Adrenal gland (tissue), 12 donors: ENCODE results near the gene TRIM8. TPM values are rescaled to one million over a fixed set of nuclear protein-coding genes. Genes with fewer than 3 reads are reported as not detected.
A peak's percentile ranks its signal among the peaks of the same experiment; 100 is the strongest.

Experiments used
- DNase-seq, 7 donors: peaks; one replicate each; pipeline ENCODE4 v3.0.0-alpha.2; 2019 to 2020
- H3K27ac ChIP-seq, 5 donors: fragments of 200-600 bp; sonication (generic) in 4 of 5; 1 replicate in 3 of 5; 2 replicates in 2 of 5; pipeline versions ENCODE4 v1.5.1 to v1.8.0; 2016 to 2020; ENCODE audit warnings: mild to moderate bottlenecking in 1 of 5
- H3K27me3 ChIP-seq: fragments of 200-600 bp; 2 replicates; pipeline ENCODE4 v1.8.0; 2021
- H3K36me3 ChIP-seq, 2 donors: fragments of 200-600 bp; replicated peaks in 1 of 2; 1 replicate in 1 of 2; 2 replicates in 1 of 2; pipeline versions ENCODE4 v1.5.1 to v1.8.0; 2018 to 2022
- H3K4me1 ChIP-seq, 2 donors: fragments of 200-600 bp; replicated peaks in 1 of 2; 1 replicate in 1 of 2; 2 replicates in 1 of 2; pipeline versions ENCODE4 v1.5.1 to v1.8.0; 2018 to 2021
- H3K4me3 ChIP-seq, 4 donors: fragments of 200-600 bp; sonication (generic) in 3 of 4; one replicate each; pipeline ENCODE4 v1.5.1; 2016 to 2018
- H3K9me3 ChIP-seq, 3 donors: fragments of 200-600 bp; sonication (generic) in 1 of 3; replicated peaks in 1 of 3; 1 replicate in 2 of 3; 2 replicates in 1 of 3; pipeline versions ENCODE4 v1.5.1 to v1.8.0; 2016 to 2021
- POLR2A ChIP-seq, 2 donors: fragments of 450-650 bp; IDR thresholded peaks; one replicate each; pipeline ENCODE4 v1.6.1; 2017; ENCODE audit warnings: antibody characterized with exemption in 2 of 2, mild to moderate bottlenecking in 2 of 2, moderate library complexity in 1 of 2
- WGBS, 4 donors: extraction: QIAGEN DNeasy Blood & Tissue Kit in 2 of 4; methylation state at CpG; one replicate each; pipeline versions ENCODE4 v1.1.5 to v1.1.7; 2013 to 2017; 5-methylcytosine and 5-hydroxymethylcytosine counted together
- intact Hi-C, 2 donors: fragments of 100-400 bp; cut with DNase I; formaldehyde crosslinking; loops; one replicate each; pipeline versions ENCODE4 v1.14.1 to v1.15.0; 2022 to 2023
- polyA plus RNA-seq, 3 donors: library from polyadenylated mRNA; stranded (reverse); fragments of 200-250 nt in 2 of 3; fragments of 350-450 nt in 1 of 3; fragmentation: Illumina TruSeq in 1 of 3; extraction: RNeasy Lipid Tissue Mini Kit (QIAGEN cat#74804) in 1 of 3; gene quantifications; one replicate each; pipeline ENCODE4 v1.2.3, GENCODE V29; 2013 to 2014
- total RNA-seq, 9 donors: library from RNA; depleted of rRNA in 4 of 9; stranded (reverse); fragments of >200 nt in 4 of 9; fragments of 120-200 nt in 1 of 9; fragmentation: NEBNext Ultra II Directional in 1 of 9; extraction: Animal tissue kit (Norgen Biotek cat#: 25700) in 1 of 9; gene quantifications; one replicate each; pipeline versions ENCODE4 v1.1.0 to v1.2.4, GENCODE V29; 2013 to 2023
- TF ChIP-seq, protein P1 (sequence below), 6 experiments: fragments of 450-650 bp in 4 of 6; fragments of 200-600 bp in 2 of 6; sonication (generic) in 1 of 6; IDR thresholded peaks; 1 replicate in 5 of 6; 2 replicates in 1 of 6; pipeline versions ENCODE4 v1.5.1 to v1.8.0; 2016 to 2021; ENCODE audit warnings: antibody characterized with exemption in 6 of 6, mild to moderate bottlenecking in 2 of 6, moderate library complexity in 1 of 6
- donor health status: healthy with polysubstance abuse.
- donor health status: Bipolar disorder and iron deficiency.
- donor health status: DM: yes; HTN: yes; CAD: no.
- donor health status: DM: no; HTN: no; CAD: no.
- donor health status: DM: no; HTN: no; CAD: no.
- donor health status: DM: yes; HTN: yes; CAD: no.

Gene TRIM8
- total and polyA plus RNA-seq, 12 donors: 21.6 to 175 (median 116) TPM

DNA sequence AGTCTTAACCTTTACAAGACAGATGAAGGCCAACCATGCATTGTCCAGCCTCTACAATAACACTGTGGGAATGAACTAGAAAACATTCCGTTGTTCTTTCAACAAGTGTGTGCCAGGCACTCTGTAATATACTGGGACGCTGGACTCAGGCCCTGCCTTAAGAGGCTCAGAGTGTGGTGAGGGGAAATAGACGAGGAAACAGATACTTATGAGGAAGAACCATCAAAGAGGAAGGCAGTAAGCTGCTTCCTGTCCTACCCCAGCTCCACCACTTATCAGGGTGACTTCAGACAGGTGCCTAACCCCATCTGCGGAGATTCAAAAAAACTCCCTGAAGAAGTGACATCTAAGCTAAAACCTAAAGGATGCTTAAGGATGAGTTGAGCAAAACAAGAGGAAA lies 8.9 kb upstream of the TRIM8 start:
- 45 to 53% (median 50%) methylated on average over 4 of the region's 4 CpGs for WGBS, 4 donors
- Histone ChIP-seq H3K4me1 (peaks cover 18 to 30% of the 10 kb centered on the region in 2 donors), H3K9me3 (no peaks in the 10 kb centered on the region), H3K27ac (peak overlapping the region in 1 of 5 donors; percentile 88), H3K27me3 (no peaks in the 10 kb centered on the region), H3K36me3 (peaks cover 0 to 7% of the 10 kb centered on the region in 2 donors), H3K4me3 (no peak overlapping the region)
- DNase-seq: no peak
- intact Hi-C loops: no loop called here
- TF ChIP-seq POLR2A (IDR thresholded peaks at IDR 0.05): no peak
- TF ChIP-seq, protein P1, sequence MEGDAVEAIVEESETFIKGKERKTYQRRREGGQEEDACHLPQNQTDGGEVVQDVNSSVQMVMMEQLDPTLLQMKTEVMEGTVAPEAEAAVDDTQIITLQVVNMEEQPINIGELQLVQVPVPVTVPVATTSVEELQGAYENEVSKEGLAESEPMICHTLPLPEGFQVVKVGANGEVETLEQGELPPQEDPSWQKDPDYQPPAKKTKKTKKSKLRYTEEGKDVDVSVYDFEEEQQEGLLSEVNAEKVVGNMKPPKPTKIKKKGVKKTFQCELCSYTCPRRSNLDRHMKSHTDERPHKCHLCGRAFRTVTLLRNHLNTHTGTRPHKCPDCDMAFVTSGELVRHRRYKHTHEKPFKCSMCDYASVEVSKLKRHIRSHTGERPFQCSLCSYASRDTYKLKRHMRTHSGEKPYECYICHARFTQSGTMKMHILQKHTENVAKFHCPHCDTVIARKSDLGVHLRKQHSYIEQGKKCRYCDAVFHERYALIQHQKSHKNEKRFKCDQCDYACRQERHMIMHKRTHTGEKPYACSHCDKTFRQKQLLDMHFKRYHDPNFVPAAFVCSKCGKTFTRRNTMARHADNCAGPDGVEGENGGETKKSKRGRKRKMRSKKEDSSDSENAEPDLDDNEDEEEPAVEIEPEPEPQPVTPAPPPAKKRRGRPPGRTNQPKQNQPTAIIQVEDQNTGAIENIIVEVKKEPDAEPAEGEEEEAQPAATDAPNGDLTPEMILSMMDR (IDR thresholded peaks at IDR 0.05): no peak

DNA sequence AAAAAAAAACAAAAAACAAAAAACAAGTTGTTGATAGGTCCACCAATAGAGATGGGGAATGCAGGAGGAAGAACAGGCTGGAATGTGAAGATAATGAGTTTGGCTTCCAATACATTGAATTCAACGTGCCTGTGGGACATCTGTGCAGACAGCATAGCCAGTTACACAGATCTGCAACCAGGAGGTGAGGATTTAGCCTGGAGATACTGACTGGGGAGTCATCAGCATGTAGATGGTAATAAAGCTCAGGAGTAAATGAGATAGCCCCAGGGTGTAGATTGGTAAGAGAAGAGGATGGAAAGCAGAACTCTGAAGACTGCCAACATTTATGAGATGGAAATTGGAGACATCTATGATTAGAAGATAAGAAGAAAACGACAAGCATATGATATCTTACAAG lies 4.7 kb upstream of the TRIM8 start:
- 20 to 43% (median 32%) methylated on average over 2 of the region's 2 CpGs for WGBS, 4 donors
- Histone ChIP-seq H3K27ac (no peak overlapping the region), H3K9me3 (no peaks in the 10 kb centered on the region), H3K36me3 (no peaks in the 10 kb centered on the region), H3K4me3 (no peak overlapping the region), H3K4me1 (peaks cover 1 to 11% of the 10 kb centered on the region in 2 donors), H3K27me3 (no peaks in the 10 kb centered on the region)
- intact Hi-C loops: no loop called here
- no peak for DNase-seq
- TF ChIP-seq POLR2A (IDR thresholded peaks at IDR 0.05): no peak
- TF ChIP-seq, protein P1 (IDR thresholded peaks at IDR 0.05): no peak

DNA sequence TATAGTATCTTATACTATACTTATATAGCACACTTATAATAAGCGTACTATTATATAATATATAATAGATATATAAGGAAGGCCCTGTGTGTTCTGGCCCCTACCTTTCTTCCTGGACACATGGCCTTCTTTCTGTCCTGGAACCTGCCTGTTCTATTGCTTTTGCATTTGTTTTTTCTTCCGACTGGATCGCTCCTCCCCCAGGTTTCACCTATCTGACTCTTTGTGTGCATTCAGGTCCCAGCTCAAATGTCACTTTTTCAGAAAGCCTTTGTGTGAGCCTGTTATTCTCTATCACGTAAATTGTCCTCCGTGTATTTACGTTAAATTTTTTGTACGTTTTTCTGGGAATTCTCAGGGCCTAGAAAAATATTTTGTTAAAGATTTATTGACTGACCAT lies 2.9 kb upstream of the TRIM8 start:
- Histone ChIP-seq H3K9me3 (no peaks in the 10 kb centered on the region), H3K27ac (peak overlapping the region; percentile 87 to 99 (median 97)), H3K36me3 (no peaks in the 10 kb centered on the region), H3K4me3 (peak overlapping the region in 2 of 4 donors; percentile 82 to 88), H3K4me1 (peaks cover 4 to 7% of the 10 kb centered on the region in 2 donors), H3K27me3 (no peaks in the 10 kb centered on the region)
- DNase-seq: no peak
- TF ChIP-seq POLR2A (IDR thresholded peaks at IDR 0.05): no peak
- TF ChIP-seq, protein P1 (IDR thresholded peaks at IDR 0.05): no peak
- intact Hi-C loops: no loop called here
- WGBS, 4 donors: 10 to 21% (median 19%) methylated on average over 7 of the region's 7 CpGs

DNA sequence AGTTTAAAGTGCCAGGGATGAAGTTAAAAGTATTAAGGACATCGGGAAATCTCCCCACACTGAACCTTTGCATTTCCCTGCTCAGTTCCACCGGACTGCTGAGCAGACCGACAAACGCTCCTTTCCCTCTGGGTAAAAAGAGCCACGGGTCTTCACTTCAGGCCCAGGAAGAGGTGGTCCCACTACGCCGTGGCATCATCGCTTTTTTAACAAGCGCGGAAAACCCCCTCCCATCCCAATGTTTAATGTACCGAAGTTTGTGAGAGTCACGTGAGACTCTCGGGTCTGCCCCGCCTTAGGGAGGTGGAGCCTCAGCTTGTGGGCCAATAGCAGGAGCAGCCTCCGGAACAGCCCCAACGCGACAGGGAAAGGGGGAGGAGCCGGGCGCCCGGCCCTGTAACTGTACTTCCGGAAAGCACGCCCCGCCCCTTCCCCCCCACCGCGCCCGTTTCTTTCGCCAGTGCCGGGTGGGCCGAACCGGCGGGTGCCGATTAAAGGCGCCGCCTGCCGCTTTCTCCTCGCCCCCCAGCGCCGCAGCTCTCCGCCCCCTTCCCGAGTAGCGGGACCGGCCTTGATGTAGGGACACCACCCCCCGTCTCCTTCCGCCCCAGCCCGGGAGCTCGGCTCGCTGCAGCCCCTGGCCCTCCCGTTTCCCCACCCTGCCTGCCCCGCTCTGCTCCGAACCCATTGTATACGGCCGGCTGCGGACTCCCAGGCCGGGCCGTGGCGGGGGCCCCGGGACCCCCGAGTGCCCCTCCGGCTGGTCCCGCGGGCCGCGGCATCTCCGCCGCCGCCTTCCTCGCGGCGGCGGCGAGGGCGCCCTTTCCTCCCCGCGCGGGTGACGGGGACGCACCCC lies 2.2 kb upstream of the TRIM8 start:
- peak overlapping the region; percentile 4 to 88 (median 50) for H3K4me3 ChIP-seq
- peak overlapping the region; percentile 92 to 99 (median 97) for H3K27ac ChIP-seq
- peak; percentile 51 to 90 for TF ChIP-seq POLR2A (IDR thresholded peaks at IDR 0.05)
- TF ChIP-seq, protein P1 (IDR thresholded peaks at IDR 0.05): no peak
- 1% methylated on average over 14 to 75 of the region's 77 CpGs for WGBS, 4 donors
- no peaks in the 10 kb centered on the region for H3K36me3 ChIP-seq
- H3K27me3 ChIP-seq: no peaks in the 10 kb centered on the region
- peak; percentile 99 for DNase-seq
- intact Hi-C loops: no loop called here
- H3K4me1 ChIP-seq: peaks cover 8 to 12% of the 10 kb centered on the region in 2 donors
- H3K9me3 ChIP-seq: no peaks in the 10 kb centered on the region
